HAP-1 (cell line): ENCODE data around the gene AUH.

Source experiments
- DNase-seq, 2 experiments: peaks; one replicate each; pipeline ENCODE4 v3.0.0-alpha.2; 2016 to 2020; ENCODE audit warnings: low spot score in 2 of 2
- H3K27me3 ChIP-seq: fragments of 250-450 bp; sonication (Bioruptor Pico); 2 replicates; pipeline ENCODE4 v1.5.1; 2020; ENCODE audit warnings: low read depth, mild to moderate bottlenecking, moderate library complexity
- H3K36me3 ChIP-seq: fragments of 250-450 bp; sonication (Bioruptor Pico); replicated peaks from 2 replicates; pipeline ENCODE4 v1.5.1; 2020; ENCODE audit warnings: mild to moderate bottlenecking
- H3K4me1 ChIP-seq: fragments of 250-450 bp; sonication (Bioruptor Pico); 2 replicates; pipeline ENCODE4 v1.5.1; 2020; ENCODE audit warnings: mild to moderate bottlenecking
- H3K4me3 ChIP-seq: fragments of 250-450 bp; sonication (Bioruptor Pico); 2 replicates; pipeline ENCODE4 v1.5.1; 2020; ENCODE audit warnings: mild to moderate bottlenecking, moderate library complexity
- H3K9me3 ChIP-seq: fragments of 250-450 bp; sonication (Bioruptor Pico); 2 replicates; pipeline ENCODE4 v1.5.1; 2020; ENCODE audit warnings: mild to moderate bottlenecking, moderate library complexity
- in situ Hi-C: fragments of 300-500 bp; cut with MboI; formaldehyde crosslinking; loops from 3 replicates; pipeline ENCODE4 v1.14.3; 2020; ENCODE audit warnings: low sequenced_read_pairs, inconsistent platforms, mixed read lengths

AUH gene

DNA sequence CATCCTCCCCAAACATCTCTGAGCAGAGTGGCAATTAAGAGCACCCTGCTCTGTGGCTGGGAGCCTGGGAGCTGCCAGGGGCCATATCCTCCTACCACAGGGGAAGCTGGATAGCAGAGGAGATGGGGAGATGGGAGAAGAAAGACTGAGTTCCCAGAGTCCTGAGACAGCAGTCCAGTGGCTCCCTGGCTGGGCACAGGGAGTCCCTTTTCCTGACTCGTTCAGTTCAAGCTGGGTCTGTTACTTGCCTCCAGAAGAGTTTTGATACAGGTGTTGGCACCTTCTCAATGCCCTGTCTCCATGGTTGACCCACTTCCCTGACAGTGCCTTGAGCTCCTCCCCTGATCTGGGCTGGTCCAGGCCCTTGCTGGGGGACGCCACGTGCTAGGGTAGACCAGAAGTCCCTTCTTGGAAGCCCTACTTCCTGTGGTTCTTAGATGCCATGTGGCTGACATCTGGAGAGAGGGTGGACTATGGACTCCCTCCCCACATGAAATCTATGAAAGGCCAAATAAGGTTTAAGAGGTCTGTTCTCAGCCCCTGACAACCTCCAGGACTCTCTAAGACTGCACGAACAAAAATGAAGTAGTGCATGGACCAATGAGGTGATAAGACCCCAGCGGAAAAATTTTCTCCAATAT, 166.2 kb downstream of the AUH start:
- H3K9me3 ChIP-seq, result no peaks in the 10 kb centered on the region
- DNase-seq, result no peak
- H3K4me1 ChIP-seq, result peaks cover 16% of the 10 kb centered on the region
- in situ Hi-C loops, result no loop called here
- no peaks in the 10 kb centered on the region for H3K27me3 ChIP-seq
- no peak overlapping the region for H3K4me3 ChIP-seq
- H3K36me3 ChIP-seq, result no peaks in the 10 kb centered on the region

DNA sequence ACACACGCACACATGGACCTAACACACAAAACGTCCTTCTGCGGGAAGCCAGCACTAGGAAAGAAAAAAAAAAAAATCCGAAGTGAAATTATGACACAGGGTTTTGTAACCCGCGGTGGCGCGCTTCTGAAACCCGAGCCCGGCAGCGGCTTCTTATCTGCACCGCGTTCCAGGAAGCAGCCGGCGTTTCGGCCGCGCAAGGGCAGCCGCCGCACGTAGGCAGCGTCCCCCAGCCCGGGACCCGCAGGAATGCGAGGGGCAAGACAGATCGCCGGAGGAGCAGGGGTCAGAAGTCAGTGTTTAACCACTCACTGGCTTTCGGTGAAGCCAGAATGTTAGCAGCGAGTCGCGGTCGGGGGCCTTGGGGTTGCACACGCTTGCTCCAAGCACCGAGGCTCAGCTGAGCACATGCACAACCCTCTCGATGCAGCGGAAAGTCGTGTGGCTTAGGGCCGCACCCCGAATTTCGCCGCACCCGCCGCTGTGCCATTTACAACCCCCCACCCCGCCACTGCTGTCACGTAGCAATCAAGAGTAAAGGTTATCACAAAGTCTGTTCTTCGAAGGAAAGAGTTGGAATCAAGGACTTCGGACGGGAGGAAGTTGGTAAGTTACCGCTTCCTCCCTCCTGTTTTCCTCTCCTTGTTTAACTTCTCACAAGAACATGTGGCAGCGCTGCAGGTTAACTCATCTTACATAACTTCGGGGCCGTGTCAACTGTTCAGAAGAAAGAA, 167.9 kb downstream of the AUH start:
- H3K9me3 ChIP-seq, result no peaks in the 10 kb centered on the region
- in situ Hi-C loops, result no loop called here
- DNase-seq, result peak; percentile 18 to 65
- H3K4me3 ChIP-seq, result peak overlapping the region; percentile 15
- H3K27me3 ChIP-seq, result no peaks in the 10 kb centered on the region
- H3K36me3 ChIP-seq, result no peaks in the 10 kb centered on the region
- H3K4me1 ChIP-seq, result peaks cover 16% of the 10 kb centered on the region

DNA sequence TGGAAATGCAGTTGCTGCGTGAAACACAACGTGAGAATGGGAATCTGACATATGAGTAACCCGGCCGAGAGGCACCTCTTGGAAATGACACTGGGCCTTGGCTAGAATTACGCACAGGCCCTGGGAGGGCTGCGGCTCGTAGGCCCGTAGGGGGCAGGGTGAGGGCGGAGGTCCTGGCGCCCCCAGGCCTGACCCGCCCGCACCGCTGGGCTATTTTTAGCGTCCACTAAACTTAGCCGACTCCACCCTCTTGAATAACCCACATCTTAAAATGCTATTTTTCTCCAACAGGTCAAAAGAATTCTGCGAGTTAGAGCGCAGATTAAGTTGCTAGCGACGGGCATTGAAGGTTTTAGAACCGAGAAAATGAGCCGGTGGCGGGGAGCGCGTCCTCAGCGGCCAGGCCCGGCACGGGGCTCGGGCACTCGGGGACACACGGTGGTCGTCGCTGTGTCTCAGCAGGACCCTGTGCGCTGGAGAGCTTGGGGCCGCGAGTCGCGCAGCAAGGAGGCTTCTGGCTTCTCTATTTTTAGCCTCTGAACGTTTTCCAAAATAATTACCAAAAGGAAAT, 168.5 kb downstream of the AUH start:
- Histone ChIP-seq H3K4me3 (peak overlapping the region; percentile 15), H3K27me3 (no peaks in the 10 kb centered on the region), H3K9me3 (no peaks in the 10 kb centered on the region), H3K4me1 (peaks cover 16% of the 10 kb centered on the region), H3K36me3 (no peaks in the 10 kb centered on the region)
- peak; percentile 56 to 73 for DNase-seq
- in situ Hi-C loops, result no loop called here

DNA sequence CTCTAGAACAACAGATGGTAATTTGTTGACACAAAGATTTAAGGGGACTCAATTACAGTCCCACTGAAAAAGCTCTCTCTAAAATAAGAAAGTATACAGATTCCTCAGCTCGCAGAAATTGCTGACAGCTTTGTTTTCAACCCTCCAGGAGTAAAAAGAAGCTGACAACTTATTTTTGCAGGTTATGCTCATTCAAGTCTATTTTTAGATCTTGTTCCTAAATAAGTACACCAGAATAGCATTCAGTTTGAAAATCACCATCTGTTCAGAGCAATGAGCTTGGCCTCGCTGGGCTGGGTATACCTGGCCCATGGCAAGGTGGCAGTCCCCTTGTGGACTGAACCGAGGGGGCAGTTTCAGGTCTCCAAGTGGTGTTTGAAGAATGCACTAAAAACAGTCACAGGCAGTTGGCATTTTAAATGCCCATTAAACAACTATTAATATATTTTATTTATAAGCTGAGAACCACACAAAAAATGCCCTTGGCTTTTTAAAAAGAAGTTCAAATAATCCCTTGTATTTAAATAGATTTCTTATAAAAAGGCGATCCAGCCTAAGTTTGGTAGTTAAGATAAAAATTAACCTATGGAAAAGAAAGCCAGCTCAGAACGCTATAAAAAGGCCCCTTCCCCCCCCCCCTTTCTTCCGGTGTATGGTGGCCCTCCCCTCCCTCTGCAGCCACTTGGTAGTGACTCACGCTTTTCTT, 169.2 kb downstream of the AUH start:
- no peak overlapping the region for H3K4me3 ChIP-seq
- no peaks in the 10 kb centered on the region for H3K27me3 ChIP-seq
- H3K9me3 ChIP-seq, result no peaks in the 10 kb centered on the region
- no peaks in the 10 kb centered on the region for H3K36me3 ChIP-seq
- DNase-seq, result no peak
- H3K4me1 ChIP-seq, result peaks cover 16% of the 10 kb centered on the region
- in situ Hi-C loops, result no loop called here

DNA sequence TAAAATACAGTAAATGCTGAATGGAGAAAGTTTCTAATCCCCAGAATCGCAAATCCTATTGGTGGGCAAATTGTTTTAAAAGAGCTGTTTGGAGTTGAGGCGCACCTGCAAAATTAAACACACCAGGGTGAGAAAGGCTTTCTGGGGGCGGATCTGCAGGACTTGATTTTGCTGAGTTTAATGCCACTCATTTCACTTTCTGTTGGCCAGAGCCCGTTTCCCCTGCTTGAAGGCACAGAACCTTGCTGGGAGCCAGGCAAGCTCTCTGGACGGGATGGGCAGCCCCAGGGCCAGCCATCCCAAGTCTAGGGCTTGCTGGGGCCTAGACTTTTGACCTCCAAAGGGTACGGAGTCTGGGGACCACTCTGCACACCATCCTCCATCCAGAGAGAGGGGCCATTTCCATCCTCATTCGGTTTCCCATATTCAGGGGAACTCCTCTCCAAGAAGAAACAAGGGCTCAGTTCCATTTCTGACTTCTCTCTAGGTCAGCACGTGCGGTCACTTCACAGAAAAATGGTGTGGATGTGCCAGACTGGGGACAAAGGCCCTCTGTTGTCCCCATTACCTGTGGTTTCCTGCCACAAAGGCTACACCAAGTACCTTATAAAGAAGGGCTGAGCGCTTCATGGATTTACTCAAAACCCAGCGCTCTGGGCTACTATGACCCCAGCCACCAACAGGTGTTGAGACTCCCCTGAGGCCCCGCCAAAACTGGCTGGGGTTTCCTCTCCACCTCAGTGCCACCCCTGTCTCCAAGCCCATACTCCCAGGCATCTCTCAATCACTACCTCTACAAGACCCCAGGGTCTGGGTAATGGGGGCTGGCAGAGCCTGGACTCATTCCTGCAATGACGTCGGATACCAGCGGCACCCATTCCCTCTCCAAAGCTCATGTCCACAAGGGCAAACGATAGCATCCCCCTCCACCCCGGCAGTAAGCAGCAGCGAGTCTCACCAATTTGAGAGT, 170.0 kb downstream of the AUH start:
- DNase-seq, result no peak
- H3K27me3 ChIP-seq, result no peaks in the 10 kb centered on the region
- H3K36me3 ChIP-seq, result no peaks in the 10 kb centered on the region
- no peak overlapping the region for H3K4me3 ChIP-seq
- in situ Hi-C loops, result no loop called here
- peaks cover 16% of the 10 kb centered on the region for H3K4me1 ChIP-seq
- H3K9me3 ChIP-seq, result no peaks in the 10 kb centered on the region

DNA sequence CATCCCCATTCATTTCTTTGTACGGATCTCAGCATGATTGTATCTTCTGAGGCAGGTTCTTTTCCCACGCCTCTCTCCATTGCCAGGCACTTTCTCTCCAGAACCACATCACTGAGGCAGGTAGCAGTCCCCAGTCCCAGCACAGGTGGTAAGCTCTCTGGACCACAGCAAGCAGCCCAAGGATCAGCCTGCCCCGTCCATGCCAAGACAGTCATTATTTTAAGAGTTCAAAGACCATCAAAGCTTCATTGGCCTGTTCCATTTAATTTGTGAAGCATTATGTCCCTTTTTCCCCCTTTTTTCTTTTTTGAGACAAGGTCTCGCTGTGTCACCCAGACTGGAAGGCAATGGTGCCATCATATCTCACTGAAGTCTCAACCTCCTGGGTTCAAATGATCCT, 171.7 kb downstream of the AUH start:
- no peak overlapping the region for H3K4me3 ChIP-seq
- no peaks in the 10 kb centered on the region for H3K9me3 ChIP-seq
- H3K4me1 ChIP-seq, result peaks cover 16% of the 10 kb centered on the region
- no peak for DNase-seq
- H3K36me3 ChIP-seq, result no peaks in the 10 kb centered on the region
- in situ Hi-C loops, result no loop called here
- no peaks in the 10 kb centered on the region for H3K27me3 ChIP-seq

DNA sequence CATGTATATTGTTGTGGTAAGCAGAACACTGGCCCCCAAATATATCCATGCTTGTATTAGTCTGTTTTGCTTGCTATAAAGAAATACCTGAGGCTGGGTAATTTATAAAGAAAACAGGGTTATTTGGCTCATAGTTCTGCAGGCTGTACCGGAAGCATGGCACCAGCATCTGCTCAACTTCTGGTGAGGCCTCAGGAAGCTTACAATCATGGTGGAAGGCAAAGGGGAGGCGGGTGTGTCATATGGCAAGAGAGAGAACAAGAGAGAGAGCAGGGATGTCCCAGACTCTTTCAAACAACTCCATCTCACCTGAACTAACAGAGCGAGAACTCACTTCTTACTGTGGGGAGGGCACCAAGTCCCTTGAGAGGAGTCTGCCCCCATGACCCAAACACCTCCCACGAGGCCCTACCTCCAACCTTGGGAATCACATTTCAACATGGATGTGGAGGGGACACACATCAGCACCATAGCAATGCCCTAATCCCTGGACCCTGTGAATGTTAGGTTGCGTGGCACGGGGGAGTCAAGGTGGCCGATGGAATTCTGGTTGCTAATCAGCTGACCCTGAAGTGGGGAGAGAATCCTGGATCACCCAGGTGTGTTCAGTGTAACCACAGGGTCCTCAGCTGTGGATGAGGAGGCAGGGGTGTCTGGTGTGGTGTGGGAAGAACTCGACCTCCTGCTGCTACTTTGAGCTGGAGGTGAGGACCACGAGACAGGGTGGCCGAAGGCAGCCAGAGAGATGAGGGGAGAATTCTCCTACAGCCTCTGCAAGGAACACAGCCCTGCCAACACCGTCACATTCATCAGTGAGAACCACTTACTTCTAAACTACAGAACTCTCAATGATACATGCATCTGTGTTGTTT, 172.8 kb downstream of the AUH start:
- in situ Hi-C loops, result loop anchor here (10.0 kb wide), 1 partner anchor 56 kb away; no protein-coding TSS in a partner anchor
- Histone ChIP-seq H3K27me3 (no peaks in the 10 kb centered on the region), H3K9me3 (no peaks in the 10 kb centered on the region), H3K4me3 (no peak overlapping the region), H3K36me3 (no peaks in the 10 kb centered on the region), H3K4me1 (peaks cover 16% of the 10 kb centered on the region)
- DNase-seq, result no peak

DNA sequence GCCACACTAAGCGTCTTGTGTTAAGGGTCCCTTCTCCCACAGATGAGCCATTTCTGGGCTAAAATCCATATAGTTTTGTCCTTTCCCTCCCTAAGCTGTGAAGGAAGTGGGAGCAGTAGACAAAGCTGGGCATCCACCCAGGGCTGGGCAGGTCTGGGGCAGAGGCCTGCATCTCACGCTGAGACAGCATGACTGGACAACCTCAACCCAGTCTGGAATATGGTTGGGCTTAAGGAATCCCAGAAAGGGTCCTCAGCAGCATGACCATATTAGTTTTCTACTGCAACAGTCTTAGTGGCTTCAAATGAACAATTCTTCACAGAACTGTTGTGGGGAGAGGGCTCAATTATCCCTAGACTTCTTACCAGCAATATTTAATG, 173.8 kb downstream of the AUH start:
- H3K4me3 ChIP-seq, result no peak overlapping the region
- no peaks in the 10 kb centered on the region for H3K27me3 ChIP-seq
- peaks cover 7% of the 10 kb centered on the region for H3K4me1 ChIP-seq
- no peaks in the 10 kb centered on the region for H3K9me3 ChIP-seq
- in situ Hi-C loops, result loop anchor here (10.0 kb wide), 1 partner anchor 57 kb away; no protein-coding TSS in a partner anchor
- no peaks in the 10 kb centered on the region for H3K36me3 ChIP-seq
- no peak for DNase-seq

DNA sequence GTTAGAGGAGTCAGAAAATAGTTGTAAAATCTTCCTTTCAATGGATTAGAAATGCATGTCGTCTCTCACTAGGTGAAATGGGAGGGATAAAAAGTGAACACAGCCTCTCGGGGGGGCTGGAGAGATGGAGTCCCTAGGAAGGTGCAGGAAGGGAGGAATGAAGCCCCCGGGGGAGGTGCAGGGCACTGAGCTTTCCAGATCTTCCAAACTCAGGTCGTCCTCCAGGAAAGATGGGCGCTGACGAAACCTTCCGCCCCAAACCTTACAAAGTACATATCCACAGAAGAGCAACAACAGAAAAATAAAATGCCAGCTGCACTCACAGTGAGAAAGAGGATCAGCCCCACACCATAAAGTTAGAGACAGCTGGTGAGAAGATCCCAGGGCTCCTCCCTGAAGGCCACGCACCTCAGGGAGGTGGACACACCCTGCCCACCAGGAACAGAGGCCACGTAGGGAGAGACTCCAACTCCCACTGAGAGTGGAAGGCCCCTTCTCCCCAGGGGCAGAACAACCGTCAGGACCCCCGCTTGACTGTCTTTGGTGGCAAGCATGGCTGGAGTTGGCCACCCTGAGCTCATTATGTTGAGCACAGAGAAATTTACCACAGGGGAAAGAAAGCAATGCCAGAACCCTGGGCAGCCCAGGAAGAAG, 174.3 kb downstream of the AUH start:
- in situ Hi-C loops, result loop anchor here (10.0 kb wide), 1 partner anchor 57 kb away; no protein-coding TSS in a partner anchor
- no peak overlapping the region for H3K4me3 ChIP-seq
- peaks cover 2% of the 10 kb centered on the region; the same call in 1 of the 2 replicates for H3K4me1 ChIP-seq
- H3K27me3 ChIP-seq, result no peaks in the 10 kb centered on the region
- no peaks in the 10 kb centered on the region for H3K9me3 ChIP-seq
- no peak for DNase-seq
- H3K36me3 ChIP-seq, result no peaks in the 10 kb centered on the region

DNA sequence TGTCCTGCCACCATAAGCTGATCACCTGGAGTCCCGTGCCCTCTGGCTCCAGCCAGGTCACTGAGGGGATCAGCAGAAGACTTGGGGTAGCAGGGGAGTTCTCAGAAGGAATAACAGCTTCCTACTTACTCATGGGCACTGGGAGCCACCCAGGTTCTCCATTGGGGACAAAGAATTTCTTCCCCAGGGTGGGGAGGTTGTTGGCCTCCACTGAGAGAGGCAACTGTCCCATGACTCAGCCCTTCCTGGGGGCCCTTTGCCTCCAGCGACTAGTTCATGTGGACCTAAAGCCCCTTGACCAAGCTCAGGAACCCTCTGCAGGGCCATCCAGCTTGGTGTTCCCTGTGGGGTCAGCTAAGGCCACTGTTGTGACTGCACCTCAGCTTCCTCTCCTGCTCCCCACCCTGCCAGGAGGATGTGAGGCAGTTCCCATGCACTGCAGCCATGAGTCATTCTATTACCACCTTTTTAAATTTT, 175.0 kb downstream of the AUH start:
- H3K27me3 ChIP-seq, result no peaks in the 10 kb centered on the region
- H3K36me3 ChIP-seq, result no peaks in the 10 kb centered on the region
- H3K4me1 ChIP-seq, result no peaks in the 10 kb centered on the region
- in situ Hi-C loops, result loop anchor here (10.0 kb wide), 1 partner anchor 58 kb away; no protein-coding TSS in a partner anchor
- H3K9me3 ChIP-seq, result no peaks in the 10 kb centered on the region
- no peak for DNase-seq
- H3K4me3 ChIP-seq, result no peak overlapping the region

DNA sequence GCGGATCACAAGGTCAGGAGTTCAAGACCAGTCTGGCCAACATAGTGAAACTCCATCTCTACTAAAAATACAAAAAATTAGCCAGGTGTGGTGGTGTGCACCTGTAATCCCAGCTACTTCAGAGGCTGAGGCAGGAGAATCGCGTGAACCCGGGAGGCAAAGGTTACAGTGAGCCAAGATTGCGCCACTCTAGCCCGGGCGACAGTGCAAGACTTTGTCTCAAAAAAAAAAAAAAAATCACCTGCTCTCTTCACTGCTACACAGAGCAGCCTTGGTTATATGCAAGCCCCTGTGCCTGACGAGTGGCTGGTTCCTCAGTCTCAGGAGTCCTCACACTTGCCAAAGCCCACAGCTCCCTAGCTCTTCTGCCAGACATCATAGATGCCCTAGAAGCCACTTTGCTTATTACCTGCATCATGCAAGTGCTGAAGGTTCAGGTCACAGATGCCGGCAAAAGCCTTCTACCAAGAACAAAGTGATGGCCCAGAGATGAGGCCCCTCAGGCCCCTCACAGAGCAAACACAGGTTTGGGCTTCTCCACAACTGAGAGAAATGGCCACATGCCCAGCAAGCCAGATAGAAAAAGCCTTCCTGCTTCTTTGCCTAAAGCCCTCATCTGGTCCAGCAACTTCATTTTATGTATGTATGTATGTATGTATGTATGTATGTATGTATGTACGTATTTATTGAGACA, 176.4 kb downstream of the AUH start:
- no peaks in the 10 kb centered on the region for H3K27me3 ChIP-seq
- no peak for DNase-seq
- in situ Hi-C loops, result loop anchor here (10.0 kb wide), 1 partner anchor 59 kb away; no protein-coding TSS in a partner anchor
- no peak overlapping the region for H3K4me3 ChIP-seq
- H3K4me1 ChIP-seq, result no peaks in the 10 kb centered on the region
- no peaks in the 10 kb centered on the region for H3K36me3 ChIP-seq
- no peaks in the 10 kb centered on the region for H3K9me3 ChIP-seq
